ENCODE measurements around the gene SCARB1. TPM values are rescaled to one million over a fixed set of nuclear protein-coding genes. Genes with fewer than 3 reads are reported as not detected.

The SCARB1 gene
- total and polyA plus RNA-seq, 2 experiments from 2014 or later: 2.2 to 5.2 TPM

DNA sequence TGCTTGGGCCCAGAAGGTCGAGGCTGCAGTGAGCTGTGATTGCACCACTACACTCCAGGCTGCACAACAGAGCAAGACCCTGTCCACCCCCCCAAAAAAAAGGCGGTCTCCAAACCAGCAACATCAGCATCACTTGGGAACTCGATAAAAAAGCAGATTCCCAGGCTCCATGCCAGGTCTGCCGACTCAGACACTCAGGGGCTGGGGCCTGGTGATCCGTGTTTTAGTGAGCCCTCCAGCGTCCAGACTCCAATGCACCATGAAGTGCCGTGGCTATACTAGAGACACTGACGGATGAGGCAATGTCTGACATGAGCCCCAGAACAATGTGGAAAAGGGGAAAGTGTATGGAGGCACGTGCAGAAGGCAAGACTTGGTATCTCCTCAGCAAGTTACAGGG, 28.8 kb downstream of the SCARB1 start:
- Histone ChIP-seq H4K20me1 (ENCODE audit: insufficient read depth) (no peaks in the 10 kb centered on the region), H3F3A (ENCODE audit: insufficient read depth) (peaks cover 12% of the 10 kb centered on the region), H3K79me2 (ENCODE audit: insufficient read depth) (no peaks in the 10 kb centered on the region), H3K9me2 (ENCODE audit: insufficient read depth) (no peaks in the 10 kb centered on the region), H3K4me1 (ENCODE audit: insufficient read depth) (peaks cover 11% of the 10 kb centered on the region), H2AFZ (no peak overlapping the region), H3K4me2 (ENCODE audit: unreplicated experiment) (no peak overlapping the region), H3K36me3 (ENCODE audit: low read depth) (no peaks in the 10 kb centered on the region), H3K4me3 (no peak overlapping the region), H3K27me3 (replicated peaks; ENCODE audit: insufficient read depth) (no peaks in the 10 kb centered on the region), H3K9ac (no peak overlapping the region), H3K9me3 (ENCODE audit: low read depth) (no peaks in the 10 kb centered on the region), H3K27ac (no peak overlapping the region)
- TF ChIP-seq EZH2phosphoT487 (IDR thresholded peaks at IDR 0.05; ENCODE audit: insufficient read depth, low read depth) (no peak), EZH2 (IDR thresholded peaks at IDR 0.05; ENCODE audit: insufficient read depth, poor library complexity, severe bottlenecking) (no peak)
- WGBS, 2 experiments (ENCODE audit: low coverage in 1 of 2, low lambda C conversion rate in 2 of 2, missing lambda C conversion rate in 2 of 2): 86 to 87% methylated on average over 9 of the region's 9 CpGs
- in situ Hi-C loops (cut with MboI): no loop called here
- DNase-seq: no peak

DNA sequence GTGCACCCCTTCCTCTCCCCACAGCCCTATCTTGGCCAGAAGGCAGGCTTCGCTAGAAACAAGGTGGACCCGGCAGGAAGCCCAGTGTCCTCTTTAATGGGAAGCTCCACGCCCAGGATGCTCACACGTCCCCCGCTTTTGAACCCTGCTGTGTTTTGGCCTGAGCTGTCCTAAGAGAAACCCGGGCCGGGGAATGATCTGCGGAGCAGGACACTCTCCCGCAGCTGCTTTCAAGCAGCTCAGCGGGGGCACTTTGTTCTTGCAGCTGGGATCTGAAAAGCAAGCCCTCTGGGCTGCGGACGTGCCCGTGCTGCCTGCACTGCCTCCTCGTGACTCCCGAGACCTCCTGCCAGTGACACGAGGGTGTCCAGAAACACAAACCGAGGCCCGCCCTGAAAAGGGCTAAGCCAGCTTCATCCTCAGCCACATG, 30.0 kb downstream of the SCARB1 start:
- Histone ChIP-seq H3K9me3 (ENCODE audit: low read depth) (no peaks in the 10 kb centered on the region), H3K79me2 (ENCODE audit: insufficient read depth) (no peaks in the 10 kb centered on the region)
- DNase-seq: peak; percentile 6

GRCh38 chr12:124832856-124833255, 30.8 kb downstream of the SCARB1 start:
- TF ChIP-seq EZH2 (IDR thresholded peaks at IDR 0.05; ENCODE audit: insufficient read depth, poor library complexity, severe bottlenecking) (no peak), EZH2phosphoT487 (IDR thresholded peaks at IDR 0.05; ENCODE audit: insufficient read depth, low read depth) (no peak)

More for the DNA sequence above, 30.0 kb downstream of the SCARB1 start:
- Histone ChIP-seq H3K4me2 (ENCODE audit: unreplicated experiment) (no peak overlapping the region), H2AFZ (peak overlapping the region; percentile 28; the same call in 1 of the 2 replicates), H3K9me2 (ENCODE audit: insufficient read depth) (no peaks in the 10 kb centered on the region), H3K36me3 (ENCODE audit: low read depth) (no peaks in the 10 kb centered on the region), H3K9ac (no peak overlapping the region), H3K27me3 (replicated peaks; ENCODE audit: insufficient read depth) (no peaks in the 10 kb centered on the region), H3K4me1 (ENCODE audit: insufficient read depth) (peaks cover 14% of the 10 kb centered on the region), H3F3A (ENCODE audit: insufficient read depth) (peaks cover 20% of the 10 kb centered on the region), H4K20me1 (ENCODE audit: insufficient read depth) (no peaks in the 10 kb centered on the region), H3K27ac (no peak overlapping the region), H3K4me3 (no peak overlapping the region)
- TF ChIP-seq EZH2phosphoT487 (IDR thresholded peaks at IDR 0.05; ENCODE audit: insufficient read depth, low read depth): no peak
- in situ Hi-C loops (cut with MboI): no loop called here
- 35 to 40% methylated on average over 18 of the region's 18 CpGs for WGBS, 2 experiments (ENCODE audit: low coverage in 1 of 2, low lambda C conversion rate in 2 of 2, missing lambda C conversion rate in 2 of 2)

GRCh38 chr12:124831590-124831989, 32.1 kb downstream of the SCARB1 start:
- no peak overlapping the region for H2AFZ ChIP-seq
- no peaks in the 10 kb centered on the region for H3K79me2 ChIP-seq (ENCODE audit: insufficient read depth)
- H4K20me1 ChIP-seq (ENCODE audit: insufficient read depth): no peaks in the 10 kb centered on the region
- TF ChIP-seq EZH2 (IDR thresholded peaks at IDR 0.05; ENCODE audit: insufficient read depth, poor library complexity, severe bottlenecking): no peak
- TF ChIP-seq EZH2phosphoT487 (IDR thresholded peaks at IDR 0.05; ENCODE audit: insufficient read depth, low read depth): no peak
- H3K27ac ChIP-seq: no peak overlapping the region
- H3K4me1 ChIP-seq (ENCODE audit: insufficient read depth): peaks cover 12% of the 10 kb centered on the region
- no peaks in the 10 kb centered on the region for H3K9me2 ChIP-seq (ENCODE audit: insufficient read depth)
- DNase-seq: no peak
- no peaks in the 10 kb centered on the region for H3K27me3 ChIP-seq (replicated peaks; ENCODE audit: insufficient read depth)
- H3K9me3 ChIP-seq (ENCODE audit: low read depth): no peaks in the 10 kb centered on the region
- 93 to 94% methylated on average over 8 of the region's 8 CpGs for WGBS, 2 experiments (ENCODE audit: low coverage in 1 of 2, low lambda C conversion rate in 2 of 2, missing lambda C conversion rate in 2 of 2)
- H3K4me3 ChIP-seq: no peak overlapping the region
- in situ Hi-C loops (cut with MboI): no loop called here
- H3K9ac ChIP-seq: no peak overlapping the region
- no peaks in the 10 kb centered on the region for H3K36me3 ChIP-seq (ENCODE audit: low read depth)
- no peak overlapping the region for H3K4me2 ChIP-seq (ENCODE audit: unreplicated experiment)
- H3F3A ChIP-seq (ENCODE audit: insufficient read depth): peaks cover 24% of the 10 kb centered on the region

More at GRCh38 chr12:124832856-124833255, 30.8 kb downstream of the SCARB1 start:
- H3K36me3 ChIP-seq (ENCODE audit: low read depth): no peaks in the 10 kb centered on the region
- no peaks in the 10 kb centered on the region for H3K9me3 ChIP-seq (ENCODE audit: low read depth)
- H3K9me2 ChIP-seq (ENCODE audit: insufficient read depth): no peaks in the 10 kb centered on the region
- H2AFZ ChIP-seq: no peak overlapping the region
- H3K79me2 ChIP-seq (ENCODE audit: insufficient read depth): no peaks in the 10 kb centered on the region
- H3K27ac ChIP-seq: no peak overlapping the region
- in situ Hi-C loops (cut with MboI): no loop called here
- peaks cover 26% of the 10 kb centered on the region for H3F3A ChIP-seq (ENCODE audit: insufficient read depth)
- peaks cover 16% of the 10 kb centered on the region for H3K4me1 ChIP-seq (ENCODE audit: insufficient read depth)
- WGBS, 2 experiments (ENCODE audit: low coverage in 1 of 2, low lambda C conversion rate in 2 of 2, missing lambda C conversion rate in 2 of 2): 55 to 68% methylated on average over 4 of the region's 4 CpGs
- H3K9ac ChIP-seq: no peak overlapping the region
- no peak for DNase-seq
- H3K4me2 ChIP-seq (ENCODE audit: unreplicated experiment): no peak overlapping the region
- H4K20me1 ChIP-seq (ENCODE audit: insufficient read depth): no peaks in the 10 kb centered on the region
- H3K4me3 ChIP-seq: no peak overlapping the region
- H3K27me3 ChIP-seq (replicated peaks; ENCODE audit: insufficient read depth): no peaks in the 10 kb centered on the region

DNA sequence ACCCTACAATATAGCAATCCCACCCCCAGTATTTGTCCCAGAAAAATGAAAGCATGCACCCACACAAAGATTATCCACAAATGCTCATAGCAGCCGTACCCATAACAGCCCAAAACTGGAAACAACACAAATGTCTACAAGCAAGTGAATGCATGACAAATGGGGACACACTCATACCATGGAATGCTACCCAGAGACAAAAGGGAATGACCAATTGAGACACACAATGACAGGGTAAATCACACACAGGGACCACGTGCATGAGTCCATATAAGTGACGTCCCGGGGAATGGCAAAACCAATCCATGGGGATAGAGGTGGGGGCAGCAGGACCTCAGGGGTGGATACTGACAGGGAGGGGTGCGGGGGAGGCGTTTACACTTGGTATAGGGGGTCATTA, 33.4 kb downstream of the SCARB1 start:
- no peak for DNase-seq
- no peaks in the 10 kb centered on the region for H4K20me1 ChIP-seq (ENCODE audit: insufficient read depth)
- no peak overlapping the region for H3K4me2 ChIP-seq (ENCODE audit: unreplicated experiment)
- peaks cover 12% of the 10 kb centered on the region for H3K4me1 ChIP-seq (ENCODE audit: insufficient read depth)
- no peaks in the 10 kb centered on the region for H3K9me2 ChIP-seq (ENCODE audit: insufficient read depth)
- no peak overlapping the region for H3K27ac ChIP-seq
- H3F3A ChIP-seq (ENCODE audit: insufficient read depth): peaks cover 24% of the 10 kb centered on the region
- no peaks in the 10 kb centered on the region for H3K36me3 ChIP-seq (ENCODE audit: low read depth)
- no peaks in the 10 kb centered on the region for H3K27me3 ChIP-seq (replicated peaks; ENCODE audit: insufficient read depth)
- H3K79me2 ChIP-seq (ENCODE audit: insufficient read depth): no peaks in the 10 kb centered on the region
- H3K9ac ChIP-seq: no peak overlapping the region
- H3K9me3 ChIP-seq (ENCODE audit: low read depth): no peaks in the 10 kb centered on the region
- no peak overlapping the region for H2AFZ ChIP-seq
- TF ChIP-seq EZH2phosphoT487 (IDR thresholded peaks at IDR 0.05; ENCODE audit: insufficient read depth, low read depth) (no peak), EZH2 (IDR thresholded peaks at IDR 0.05; ENCODE audit: insufficient read depth, poor library complexity, severe bottlenecking) (no peak)
- in situ Hi-C loops (cut with MboI): no loop called here
- H3K4me3 ChIP-seq: no peak overlapping the region
- 97 to 99% methylated on average over 5 to 6 of the region's 6 CpGs for WGBS, 2 experiments (ENCODE audit: low coverage in 1 of 2, low lambda C conversion rate in 2 of 2, missing lambda C conversion rate in 2 of 2)
